GM10248 (cell line): ENCODE measurements around the gene CCHCR1.

Experiments
- CTCF ChIA-PET: fragments of 300-600 bp; sonication (Branson Sonifier 250); formaldehyde crosslinking; extraction: SDS; loops from one replicate; lab custom pipeline; 2021; ENCODE audit warnings: antibody characterized with exemption; lab: Yijun Ruan, JAX
- POLR2A ChIA-PET: fragments of 350-650 bp; sonication (Branson Sonifier 250); formaldehyde crosslinking; extraction: SDS; loops from one replicate; lab custom pipeline; 2020; ENCODE audit warnings: antibody characterized with exemption; lab: Yijun Ruan, JAX
- DNase-seq: peaks from one replicate; pipeline ENCODE4 v3.0.0; 2012; ENCODE audit errors: extremely low spot score
- CTCF ChIP-seq: IDR thresholded peaks from 2 replicates; pipeline ENCODE4 v1.5.1; 2012; ENCODE audit warnings: mild to moderate bottlenecking, low read depth; ENCODE audit errors: extremely low read depth, missing control alignments, control extremely low read depth

The CCHCR1 gene

DNA sequence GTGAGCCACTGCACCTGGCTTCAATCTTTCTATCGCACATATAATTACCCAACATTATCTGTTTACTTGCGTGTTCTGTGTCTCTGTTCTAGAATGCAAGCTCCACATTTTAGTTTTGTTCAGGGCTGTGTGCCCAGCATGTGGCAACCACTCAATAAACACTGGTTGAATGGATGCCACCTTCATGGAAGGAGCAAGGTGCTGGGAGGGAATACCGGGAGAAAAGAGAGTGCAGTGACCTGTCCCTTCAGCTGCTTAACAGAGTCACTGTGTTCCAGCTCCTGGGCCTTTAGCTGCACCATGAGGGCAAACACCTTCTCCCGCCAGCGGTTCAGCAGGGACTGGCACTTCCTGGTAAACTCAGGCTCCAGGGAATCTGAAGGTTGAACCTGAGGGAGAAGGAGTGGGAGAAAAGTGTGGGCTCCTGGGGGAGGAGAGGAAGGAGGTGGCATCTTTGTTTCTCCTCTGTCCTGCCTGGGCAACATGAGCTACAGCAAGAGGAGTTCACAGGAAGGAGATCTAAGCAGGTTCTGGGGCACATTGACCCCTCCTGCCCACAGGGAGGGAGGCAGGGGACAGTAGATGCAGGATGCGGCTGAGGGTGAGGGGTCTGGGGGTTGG is 7.7 kb downstream of the CCHCR1 start:
- CTCF ChIA-PET = interaction anchor here (0.8 to 20.0 kb wide), 9 partner anchors 10 to 216 kb away, joined by 3 to 256 read pairs (median 5); partner anchors contain the start of gene PSORS1C2
- POLR2A ChIA-PET = no interaction called here
- TF ChIP-seq CTCF = no peak
- no peak for DNase-seq

DNA sequence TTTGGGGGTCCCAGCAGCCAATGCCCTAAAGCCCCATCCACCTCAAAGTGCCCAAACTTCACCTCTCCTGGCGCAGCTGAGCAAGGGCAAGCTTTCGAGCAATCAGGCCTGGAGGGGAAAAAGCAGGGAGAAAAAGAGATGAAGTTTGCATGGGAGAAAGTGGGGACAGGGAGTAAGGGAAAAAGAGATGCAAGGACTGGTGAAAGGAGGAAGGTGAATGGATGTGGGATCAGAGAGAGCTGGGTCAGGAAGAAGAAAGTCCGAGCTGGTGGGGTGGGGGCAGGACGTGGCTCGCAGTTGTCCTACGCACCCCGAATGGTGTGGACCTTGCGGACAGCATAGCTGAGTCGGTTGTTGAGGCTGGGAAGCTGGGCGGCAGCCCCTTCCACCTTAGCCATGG is 12.2 kb downstream of the CCHCR1 start:
- no peak for TF ChIP-seq CTCF
- DNase-seq = no peak
- POLR2A ChIA-PET = no interaction called here
- CTCF ChIA-PET = interaction anchor here (1.1 to 20.0 kb wide), 7 partner anchors 8 to 231 kb away, joined by 3 to 256 read pairs (median 8); partner anchors contain the start of gene CCHCR1

DNA sequence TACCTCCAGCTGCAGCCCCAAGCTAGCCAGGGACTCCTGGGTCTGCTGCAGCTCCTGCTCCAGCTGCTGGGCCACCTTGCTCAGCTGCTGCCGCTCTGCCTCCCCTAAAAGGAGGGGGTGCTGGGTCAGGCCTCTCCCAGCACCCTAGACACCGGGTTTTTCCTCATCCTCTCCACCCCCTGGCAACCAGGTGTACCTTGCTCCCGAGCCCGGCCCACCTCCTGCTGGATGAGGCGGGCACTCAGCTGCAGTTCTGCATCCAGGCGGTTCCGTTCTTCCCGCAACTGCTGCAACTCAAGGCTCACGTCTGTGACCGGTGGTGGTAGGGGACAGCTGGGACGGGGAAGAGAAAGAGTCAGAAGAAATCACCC is 12.6 kb downstream of the CCHCR1 start:
- TF ChIP-seq CTCF = no peak
- no peak for DNase-seq
- ChIA-PET CTCF (interaction anchor here (1.3 to 20.0 kb wide), 6 partner anchors 8 to 231 kb away, joined by 3 to 256 read pairs (median 10); no protein-coding TSS in a partner anchor), POLR2A (no interaction called here)

DNA sequence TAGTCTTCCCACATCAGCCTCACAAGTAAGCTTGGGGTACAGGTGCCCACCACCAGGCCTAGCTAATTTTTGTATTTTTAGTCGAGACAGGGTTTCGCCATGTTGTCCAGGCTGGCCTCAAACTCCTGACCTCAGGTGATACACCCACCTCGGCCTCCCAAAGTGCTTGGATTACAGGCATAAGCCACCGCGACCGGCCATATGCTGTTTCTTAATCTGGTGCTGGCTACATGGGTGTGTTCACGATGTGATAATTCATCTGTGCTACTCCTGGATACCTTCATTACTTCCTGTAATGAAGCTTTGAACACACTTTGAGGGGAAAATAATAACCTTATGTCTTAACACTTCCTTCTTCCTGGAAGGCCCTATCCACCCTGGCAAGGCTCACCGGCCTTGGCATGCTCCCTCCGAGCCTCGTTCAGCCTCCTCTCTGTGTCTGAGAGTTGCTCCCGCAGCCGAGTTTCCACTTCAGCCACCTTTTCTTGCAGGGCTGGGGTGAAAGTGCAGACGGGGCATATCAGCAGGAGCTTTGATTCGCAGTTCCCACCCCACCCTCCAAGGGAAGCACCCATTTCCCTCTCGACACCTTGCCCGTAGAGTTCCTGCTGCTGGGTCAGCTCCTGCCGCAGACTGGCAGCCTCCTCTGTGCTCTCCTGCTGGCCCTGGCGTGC is 13.2 kb downstream of the CCHCR1 start:
- no peak for TF ChIP-seq CTCF
- DNase-seq = no peak
- ChIA-PET CTCF (interaction anchor here (1.0 to 20.0 kb wide), 5 partner anchors 11 to 49 kb away, joined by 3 to 256 read pairs (median 8); partner anchors contain the start of gene TCF19), POLR2A (interaction anchor here (0.5 kb wide), 1 partner anchor 11 kb away, joined by 3 read pairs; no protein-coding TSS in a partner anchor)

GRCh38 chr6:31143148-31143547 is 14.5 kb downstream of the CCHCR1 start:
- ChIA-PET CTCF (interaction anchor here (1.0 to 20.0 kb wide), 3 partner anchors 10 to 51 kb away, joined by 3 to 256 read pairs (median 4); partner anchors contain the start of gene TCF19), POLR2A (no interaction called here)
- no peak for TF ChIP-seq CTCF
- DNase-seq = no peak

DNA sequence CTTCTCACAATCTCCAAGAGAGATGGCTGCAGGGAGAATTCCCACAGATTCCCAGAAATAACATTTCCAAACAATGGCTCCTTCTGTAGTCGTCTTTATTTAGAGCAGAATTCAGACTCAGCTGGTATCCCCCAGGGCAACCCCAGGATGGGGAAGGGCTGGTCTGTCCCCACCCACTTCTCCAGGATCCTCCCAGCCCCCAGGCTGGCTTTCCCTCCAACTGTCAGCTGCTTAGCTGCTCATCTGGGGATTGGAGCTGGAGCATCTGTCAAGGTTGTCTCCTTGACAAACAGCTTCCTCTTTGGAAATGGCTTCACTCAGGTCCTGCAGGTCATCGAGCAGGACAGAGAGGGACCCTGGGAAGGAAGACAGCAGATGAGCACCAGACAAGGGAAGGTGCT is 15.2 kb downstream of the CCHCR1 start:
- TF ChIP-seq CTCF = no peak
- ChIA-PET POLR2A (no interaction called here), CTCF (interaction anchor here (0.8 to 20.0 kb wide), 5 partner anchors 11 to 224 kb away, joined by 3 to 256 read pairs (median 5); partner anchors contain the start of gene TCF19)
- no peak for DNase-seq
